Measurements from ENCODE around the gene IL4.

Gene IL4

DNA sequence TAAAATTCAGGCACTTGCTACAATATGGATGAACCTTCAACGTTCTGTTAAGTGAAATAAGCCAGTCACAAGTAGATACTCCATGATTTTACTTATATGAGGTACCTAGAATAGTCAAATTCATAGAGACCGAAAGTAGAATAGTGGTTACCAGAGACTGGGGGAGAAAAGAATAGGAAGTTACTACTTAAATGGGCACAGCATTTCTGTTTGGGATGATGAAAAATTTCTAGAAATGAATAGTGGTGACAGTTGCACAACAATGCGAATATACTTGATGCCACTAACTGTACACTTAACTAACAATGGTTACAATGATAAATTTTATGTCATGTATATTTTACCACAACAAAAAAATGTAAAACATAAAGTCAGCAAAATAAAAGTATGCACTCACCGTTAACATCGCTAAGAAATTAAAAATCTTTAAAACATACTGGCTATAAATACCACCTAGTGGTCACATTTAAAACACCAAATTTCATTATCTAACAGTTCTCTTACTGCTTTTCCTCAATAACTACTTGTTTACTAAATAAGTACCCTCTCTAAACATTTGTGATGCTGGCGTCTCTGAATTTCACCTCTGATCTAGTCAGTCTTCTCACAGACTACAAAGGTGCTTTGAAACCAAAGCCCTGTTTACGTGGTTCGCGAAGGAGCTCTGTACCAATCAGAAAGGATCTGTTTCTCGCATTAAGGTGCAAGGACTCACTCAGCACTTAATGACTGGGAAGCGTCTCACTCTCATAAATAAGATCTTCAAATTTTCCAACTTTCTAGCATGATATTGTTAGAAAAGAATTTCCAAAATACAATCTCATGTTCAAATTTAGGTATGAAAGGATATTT is 40.9 kb downstream of the IL4 start:
- TF ChIP-seq, protein P1, sequence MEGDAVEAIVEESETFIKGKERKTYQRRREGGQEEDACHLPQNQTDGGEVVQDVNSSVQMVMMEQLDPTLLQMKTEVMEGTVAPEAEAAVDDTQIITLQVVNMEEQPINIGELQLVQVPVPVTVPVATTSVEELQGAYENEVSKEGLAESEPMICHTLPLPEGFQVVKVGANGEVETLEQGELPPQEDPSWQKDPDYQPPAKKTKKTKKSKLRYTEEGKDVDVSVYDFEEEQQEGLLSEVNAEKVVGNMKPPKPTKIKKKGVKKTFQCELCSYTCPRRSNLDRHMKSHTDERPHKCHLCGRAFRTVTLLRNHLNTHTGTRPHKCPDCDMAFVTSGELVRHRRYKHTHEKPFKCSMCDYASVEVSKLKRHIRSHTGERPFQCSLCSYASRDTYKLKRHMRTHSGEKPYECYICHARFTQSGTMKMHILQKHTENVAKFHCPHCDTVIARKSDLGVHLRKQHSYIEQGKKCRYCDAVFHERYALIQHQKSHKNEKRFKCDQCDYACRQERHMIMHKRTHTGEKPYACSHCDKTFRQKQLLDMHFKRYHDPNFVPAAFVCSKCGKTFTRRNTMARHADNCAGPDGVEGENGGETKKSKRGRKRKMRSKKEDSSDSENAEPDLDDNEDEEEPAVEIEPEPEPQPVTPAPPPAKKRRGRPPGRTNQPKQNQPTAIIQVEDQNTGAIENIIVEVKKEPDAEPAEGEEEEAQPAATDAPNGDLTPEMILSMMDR (IDR thresholded peaks at IDR 0.05) = peak; percentile 46
- Mint-ChIP-seq H3K4me3 (no peak overlapping the region), H3K9me3 (no peaks in the 10 kb centered on the region), H3K36me3 (ENCODE audit: low read depth) (peaks cover 44% of the 10 kb centered on the region), H3K27ac (no peak overlapping the region), H3K27me3 (ENCODE audit: low read depth, poor library complexity) (no peaks in the 10 kb centered on the region), H3K4me1 (peaks cover 4% of the 10 kb centered on the region)
- DNase-seq = no peak

DNA sequence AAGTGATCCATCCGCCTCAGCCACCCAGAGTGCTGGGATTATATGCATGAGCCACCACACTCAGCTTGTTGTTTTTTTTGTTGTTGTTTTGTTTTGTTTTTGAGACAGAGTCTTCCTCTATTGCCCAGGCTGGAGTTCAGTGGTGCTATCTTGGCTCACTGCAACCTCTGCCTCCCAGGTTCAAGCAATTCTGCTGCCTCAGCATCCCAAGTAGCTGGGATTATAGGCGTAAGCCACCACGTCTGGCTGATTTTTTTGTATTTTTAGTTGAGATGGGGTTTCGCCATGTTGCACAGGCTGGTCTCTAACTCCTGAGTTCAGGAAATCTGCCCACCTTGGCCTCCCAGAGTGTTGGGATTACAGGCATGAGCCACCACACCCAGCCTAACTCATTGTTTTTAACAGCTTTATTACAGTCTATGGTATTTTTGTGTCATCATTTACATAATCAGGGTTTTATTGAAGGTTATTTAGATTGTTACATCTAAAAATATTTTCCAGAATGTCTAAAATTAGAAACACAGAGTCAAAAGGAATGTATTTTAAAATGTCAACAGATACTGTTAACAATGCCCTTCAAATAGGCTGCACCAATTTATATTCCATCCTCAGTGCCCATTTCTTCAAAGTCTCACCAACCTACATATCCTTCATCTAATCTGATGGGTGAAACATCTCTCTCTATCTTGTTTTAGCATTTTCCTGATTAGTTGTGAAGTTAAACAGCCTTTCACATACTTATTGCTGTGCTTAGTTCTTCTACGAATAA is 44.9 kb downstream of the IL4 start:
- no peak for DNase-seq
- TF ChIP-seq, protein P1 (IDR thresholded peaks at IDR 0.05) = no peak
- peaks cover 5% of the 10 kb centered on the region for H3K9me3 Mint-ChIP-seq
- peaks cover 55% of the 10 kb centered on the region for H3K36me3 Mint-ChIP-seq (ENCODE audit: low read depth)
- no peak overlapping the region for H3K27ac Mint-ChIP-seq
- H3K27me3 Mint-ChIP-seq (ENCODE audit: low read depth, poor library complexity) = no peaks in the 10 kb centered on the region
- H3K4me1 Mint-ChIP-seq = peaks cover 4% of the 10 kb centered on the region
- H3K4me3 Mint-ChIP-seq = no peak overlapping the region

DNA sequence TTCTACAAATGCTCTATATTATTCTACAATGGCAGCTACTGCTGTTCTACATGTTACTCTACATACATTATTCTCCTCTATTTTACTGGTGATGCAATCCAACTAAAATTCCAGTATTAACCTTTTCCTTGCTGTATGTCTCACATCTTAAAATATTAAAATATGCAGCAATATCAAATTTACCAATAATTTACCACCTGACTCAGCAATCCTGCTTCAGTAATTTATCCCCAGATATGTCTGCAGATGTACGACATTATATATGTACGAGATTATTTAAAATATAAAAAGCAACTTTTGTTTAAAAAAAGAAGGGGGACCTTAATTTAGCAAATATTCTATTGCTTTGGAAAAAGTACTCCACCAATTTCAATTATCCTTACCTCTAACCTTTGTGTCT is 52.0 kb downstream of the IL4 start:
- Mint-ChIP-seq H3K9me3 (peaks cover 5% of the 10 kb centered on the region), H3K4me1 (no peaks in the 10 kb centered on the region), H3K4me3 (no peak overlapping the region), H3K27me3 (ENCODE audit: low read depth, poor library complexity) (no peaks in the 10 kb centered on the region), H3K36me3 (ENCODE audit: low read depth) (peaks cover 57% of the 10 kb centered on the region), H3K27ac (no peak overlapping the region)
- DNase-seq = no peak
- TF ChIP-seq, protein P1 (IDR thresholded peaks at IDR 0.05) = no peak

DNA sequence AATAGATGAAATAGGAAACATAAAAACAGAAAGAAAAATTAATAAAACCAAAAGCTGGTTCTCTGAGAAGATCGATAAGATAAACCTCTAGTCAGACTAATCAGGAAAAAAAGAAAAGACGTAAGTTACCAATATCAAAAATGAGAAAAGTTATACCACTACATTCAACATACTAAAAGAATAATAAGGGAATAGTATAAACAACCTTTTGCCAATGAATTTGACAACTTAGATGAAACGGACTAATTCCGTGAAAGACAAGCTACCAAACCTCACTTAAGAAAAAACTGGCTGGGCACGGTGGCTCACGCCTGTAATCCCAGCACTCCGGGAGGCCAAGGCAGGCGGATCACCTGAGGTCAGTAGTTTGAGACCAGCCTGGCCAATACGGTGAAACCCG is 56.1 kb downstream of the IL4 start:
- Mint-ChIP-seq H3K4me3 (no peak overlapping the region), H3K4me1 (no peaks in the 10 kb centered on the region), H3K27me3 (ENCODE audit: low read depth, poor library complexity) (no peaks in the 10 kb centered on the region), H3K36me3 (ENCODE audit: low read depth) (peaks cover 48% of the 10 kb centered on the region), H3K27ac (no peak overlapping the region), H3K9me3 (no peaks in the 10 kb centered on the region)
- no peak for DNase-seq
- TF ChIP-seq, protein P1 (IDR thresholded peaks at IDR 0.05) = no peak

Data from nephron progenitor cell (in vitro differentiated cells).